SK-N-MC (cell line): Measurements from ENCODE around the gene ARHGEF17.

Experiments
- EZH2 ChIP-seq: fragments of 200-600 bp; sonication (generic); IDR thresholded peaks from one replicate; pipeline ENCODE4 v1.6.1; 2017; ENCODE audit warnings: antibody characterized with exemption
- FOXP2 ChIP-seq: optimal IDR thresholded peaks from 2 replicates; pipeline ENCODE3; 2011; ENCODE audit warnings: mild to moderate bottlenecking, moderate library complexity; ENCODE audit not compliant: insufficient read depth; ENCODE audit errors: extremely low read length, control extremely low read depth
- POLR2AphosphoS5 ChIP-seq: IDR thresholded peaks from 2 replicates; pipeline ENCODE4 v1.6.1; 2012; ENCODE audit warnings: mild to moderate bottlenecking, low read depth, low read length, borderline replicate concordance

GRCh38 chr11:73267906-73268540, 40.1 kb upstream of the ARHGEF17 start:
- TF ChIP-seq EZH2 (no peak), POLR2AphosphoS5 (no peak), FOXP2 (no peak)
